NOMO-1 treated with DMSO at 0.1 percent for 48 hours (cell line): ENCODE results near the gene APH1B.
A peak's percentile ranks its signal among the peaks of the same experiment; 100 is the strongest.
"Not testable (repeated sequence)": the region's sequence is repeated elsewhere in the genome, so short reads cannot be mapped to it uniquely, and the experiment has no call there.

ENCODE experiments used
- DNase-seq: peaks from one replicate; lab custom pipeline; 2025; ENCODE audit not compliant: unreplicated experiment; lab: John Stamatoyannopoulos, UW

Gene APH1B

GRCh38 chr15:63277038-63277892 lies at the start of gene APH1B:
Gene APH1B, plus strand, starts transcription at chr15:63277605. Its CDS starts 19 bp downstream, at chr15:63277624.
- DNase-seq, result peak; percentile 88

- DNase-seq, result no peak
Observed at GRCh38 chr15:63227689-63228088, 49.7 kb upstream of the APH1B start.

- DNase-seq, result no peak
Observed at GRCh38 chr15:63231206-63231605, 46.2 kb upstream of the APH1B start.

- no peak for DNase-seq
Observed at GRCh38 chr15:63231706-63232105, 45.7 kb upstream of the APH1B start.

GRCh38 chr15:63232405-63232804 lies 45.0 kb upstream of the APH1B start:
- peak; percentile 60 for DNase-seq

GRCh38 chr15:63232943-63233342 lies 44.5 kb upstream of the APH1B start:
- DNase-seq, result no peak

GRCh38 chr15:63233667-63234423 lies 43.6 kb upstream of the APH1B start:
- peak; percentile 16 for DNase-seq

GRCh38 chr15:63234451-63234870 lies 42.9 kb upstream of the APH1B start:
- no peak for DNase-seq

- no peak for DNase-seq
Observed at GRCh38 chr15:63236272-63236671, 41.1 kb upstream of the APH1B start.

- not testable (repeated sequence) for DNase-seq
Observed at GRCh38 chr15:63237086-63237485, 40.3 kb upstream of the APH1B start.

- DNase-seq, result no peak
Observed at GRCh38 chr15:63238171-63238570, 39.2 kb upstream of the APH1B start.

- peak; percentile 34 for DNase-seq
Observed at GRCh38 chr15:63238796-63239195, 38.6 kb upstream of the APH1B start.

GRCh38 chr15:63240109-63240508 lies 37.3 kb upstream of the APH1B start:
- DNase-seq, result no peak

- DNase-seq, result no peak
Observed at GRCh38 chr15:63241316-63241715, 36.1 kb upstream of the APH1B start.

- no peak for DNase-seq
Observed at GRCh38 chr15:63243101-63243500, 34.3 kb upstream of the APH1B start.

GRCh38 chr15:63243776-63244175 lies 33.6 kb upstream of the APH1B start:
- no peak for DNase-seq

- DNase-seq, result no peak
Observed at GRCh38 chr15:63244399-63244798, 33.0 kb upstream of the APH1B start.

GRCh38 chr15:63244976-63245645 lies 32.3 kb upstream of the APH1B start:
- no peak for DNase-seq

- DNase-seq, result peak; percentile 96
Observed at GRCh38 chr15:63246691-63247469, 30.5 kb upstream of the APH1B start.

- no peak for DNase-seq
Observed at GRCh38 chr15:63250312-63250965, 27.0 kb upstream of the APH1B start.
